Activated T-helper 2 cell treated with anti-CD3 and anti-CD28 coated beads, Interferon-gamma antibody, Interleukin-2, Interleukin-4, amounts not matched to agents 10 μg/mL and 5 μg/mL and 100 μg/mL, durations not matched to agents 14 hours and 24 hours and 36 hours (primary cell): Measurements from ENCODE around the gene DYNC1LI2. TPM values are rescaled to one million over a fixed set of nuclear protein-coding genes. Genes with fewer than 3 reads are reported as not detected.
"Not testable (repeated sequence)": the region's sequence is repeated elsewhere in the genome, so short reads cannot be mapped to it uniquely, and the experiment has no call there.

Experiments
- DNase-seq: peaks from one replicate; pipeline ENCODE4 v3.0.0; 2021; ENCODE audit warnings: low spot score
- H3K27ac Mint-ChIP-seq: one replicate; pipeline ENCODE4 v1.8.0; 2021; ENCODE audit warnings: mixed read lengths
- H3K27me3 Mint-ChIP-seq: one replicate; pipeline ENCODE4 v1.8.0; 2021; ENCODE audit warnings: low read depth, mixed read lengths
- H3K36me3 Mint-ChIP-seq: one replicate; pipeline ENCODE4 v1.8.0; 2021; ENCODE audit warnings: low read depth, mixed read lengths
- H3K4me1 Mint-ChIP-seq: one replicate; pipeline ENCODE4 v1.8.0; 2021; ENCODE audit warnings: low read depth, mixed read lengths
- H3K4me3 Mint-ChIP-seq: one replicate; pipeline ENCODE4 v1.8.0; 2021; ENCODE audit warnings: low read depth, mild to moderate bottlenecking, moderate library complexity, mixed read lengths
- H3K9me3 Mint-ChIP-seq: one replicate; pipeline ENCODE4 v1.8.0; 2021; ENCODE audit warnings: mixed read lengths
- intact Hi-C: fragments of 100-400 bp; cut with micrococcal nuclease; formaldehyde crosslinking; loops from one replicate; pipeline ENCODE4 v1.15.1; 2023
- total RNA-seq: library from RNA; stranded (reverse); gene quantifications from 2 replicates; pipeline ENCODE4 v1.2.3, GENCODE V29; 2022

Gene DYNC1LI2
- total RNA-seq, result 54.6 and 62.7 TPM in 2 replicates

DNA sequence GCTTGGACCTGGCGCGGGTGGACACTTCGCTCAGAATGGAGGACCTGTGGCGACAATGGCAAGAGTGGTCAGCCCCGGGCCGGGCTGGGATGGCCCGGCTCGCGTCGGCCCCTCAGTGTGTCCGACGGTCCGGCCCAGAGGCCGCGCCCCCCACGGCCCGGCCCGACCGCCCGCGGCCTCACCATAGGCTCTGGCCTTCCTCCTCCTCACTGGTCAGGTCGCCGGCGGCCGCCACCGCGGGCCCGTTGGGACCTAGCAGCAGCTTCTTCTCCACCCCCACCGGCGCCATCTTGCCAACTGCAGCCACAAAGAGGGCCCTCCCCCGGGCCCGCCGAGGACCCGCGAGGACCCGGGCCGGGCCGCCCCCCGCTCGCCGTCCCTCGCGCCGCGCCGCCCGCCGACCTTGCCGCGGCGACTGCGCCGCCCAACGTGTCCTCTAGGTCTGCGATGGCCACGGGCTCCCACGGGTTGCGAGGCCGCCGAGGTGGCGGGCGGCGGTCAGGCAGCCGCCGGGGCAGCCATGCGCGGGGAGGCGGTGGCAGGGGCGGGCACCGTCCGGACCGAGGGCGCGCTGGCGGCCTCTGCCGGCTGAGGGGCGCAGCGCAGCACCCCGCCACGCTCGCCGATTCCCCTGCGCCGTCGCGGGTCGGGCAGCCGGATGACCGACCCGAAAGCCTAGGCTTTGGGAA lies at the start of gene DYNC1LI2:
DYNC1LI2 (minus strand) TSS at position 307 of the 689 bp plus-strand sequence; CDS start at position 289, 18 bp downstream.
- intact Hi-C loops, result loop anchor here (5.0 kb wide), 1 partner anchor 344 kb away; no protein-coding TSS in a partner anchor
- Mint-ChIP-seq H3K4me3 (peak within 1 kb of the TSS; percentile 85), H3K27ac (peak within 1 kb of the TSS; percentile 88), H3K4me1 (peaks cover 35% of the 10 kb centered on the region), H3K27me3 (peaks cover 26% of the 10 kb centered on the region), H3K9me3 (no peaks in the 10 kb centered on the region), H3K36me3 (peaks cover 33% of the 10 kb centered on the region)
- DNase-seq, result peak; percentile 76

- no peak for DNase-seq
- Mint-ChIP-seq H3K9me3 (no peaks in the 10 kb centered on the region), H3K4me3 (no peak overlapping the region), H3K27me3 (no peaks in the 10 kb centered on the region), H3K27ac (no peak overlapping the region), H3K4me1 (no peaks in the 10 kb centered on the region), H3K36me3 (peaks cover 26% of the 10 kb centered on the region)
- intact Hi-C loops, result no loop called here
Observed at GRCh38 chr16:66800856-66801255, 49.4 kb upstream of the DYNC1LI2 start.

- Mint-ChIP-seq H3K4me3 (no peak overlapping the region), H3K27ac (no peak overlapping the region), H3K36me3 (no peaks in the 10 kb centered on the region), H3K27me3 (peaks cover 1% of the 10 kb centered on the region), H3K4me1 (no peaks in the 10 kb centered on the region), H3K9me3 (no peaks in the 10 kb centered on the region)
- intact Hi-C loops, result no loop called here
- DNase-seq, result no peak
Observed at GRCh38 chr16:66798161-66798560, 46.8 kb upstream of the DYNC1LI2 start.

DNA sequence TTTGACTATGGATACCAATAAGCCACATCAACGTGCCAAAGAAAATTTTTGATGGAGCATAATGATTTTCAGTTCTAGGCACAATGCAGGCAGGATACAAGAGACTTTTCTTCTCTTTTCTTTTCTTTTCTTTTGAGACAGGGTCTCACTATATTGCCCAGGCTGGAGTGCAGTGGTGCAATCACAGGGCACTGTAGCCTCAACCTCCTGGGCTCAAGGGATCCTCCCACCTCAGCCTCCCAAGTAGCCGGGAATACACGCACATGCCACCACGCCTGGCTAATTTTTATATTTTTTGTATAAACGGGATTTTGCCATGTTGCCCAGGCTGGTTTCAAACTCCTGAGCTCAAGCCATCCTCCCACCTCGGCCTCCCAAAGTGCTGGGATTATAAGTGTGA lies 42.6 kb upstream of the DYNC1LI2 start:
- H3K27ac Mint-ChIP-seq, H3K4me1 Mint-ChIP-seq, H3K9me3 Mint-ChIP-seq, H3K36me3 Mint-ChIP-seq, DNase-seq, intact Hi-C loops, H3K4me3 Mint-ChIP-seq: not testable (repeated sequence)
- H3K27me3 Mint-ChIP-seq, result peaks cover 14% of the 10 kb centered on the region

DNA sequence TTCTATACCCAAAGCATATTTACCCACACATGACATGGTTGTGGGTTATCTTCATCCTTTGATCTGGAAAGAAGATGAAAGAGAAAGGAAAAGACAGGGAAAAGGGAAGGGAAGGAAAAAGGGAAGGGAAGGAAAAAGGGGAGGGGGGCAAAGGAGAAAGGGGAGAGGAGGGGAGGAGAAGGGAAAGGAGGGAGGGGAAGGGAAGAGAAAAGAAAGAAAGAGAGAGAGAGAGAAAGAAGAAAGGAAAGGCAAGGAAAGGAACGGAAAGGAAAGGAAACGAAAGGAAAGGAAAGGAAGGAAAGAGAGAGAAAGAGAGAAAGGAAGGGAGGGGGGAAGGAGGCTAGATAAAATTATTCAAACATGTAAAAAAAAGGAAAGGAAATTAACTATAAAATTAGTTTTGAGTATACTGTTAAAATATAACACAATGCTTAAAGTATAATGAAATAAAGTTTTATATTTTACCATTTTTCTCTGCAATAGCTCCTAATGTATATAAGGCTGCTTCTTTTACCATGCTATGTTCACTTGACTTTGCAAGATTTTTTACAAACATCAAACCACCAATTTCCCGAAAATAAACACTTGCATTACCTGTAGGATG lies 38.8 kb upstream of the DYNC1LI2 start:
- intact Hi-C loops, result no loop called here

DNA sequence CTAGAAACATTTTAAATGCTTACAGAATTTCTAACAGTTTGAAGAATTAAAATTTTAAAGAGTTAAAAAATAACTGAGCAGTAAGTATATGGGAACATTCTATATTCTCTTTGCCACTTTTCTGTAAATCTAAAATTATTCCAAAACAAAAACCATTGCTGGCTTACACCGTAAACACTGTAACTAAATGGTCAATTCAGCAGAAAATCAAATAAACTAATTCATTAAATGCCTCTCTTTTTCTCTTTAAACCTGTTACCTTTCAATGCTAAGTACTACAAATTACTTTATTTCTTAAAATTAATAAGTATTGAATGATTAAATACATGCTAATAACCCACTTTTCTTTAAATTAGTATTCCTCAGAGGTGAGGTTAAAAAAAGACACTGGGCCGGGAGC lies 36.0 kb upstream of the DYNC1LI2 start:
- intact Hi-C loops, result no loop called here
- Mint-ChIP-seq H3K27ac (no peak overlapping the region), H3K36me3 (no peaks in the 10 kb centered on the region), H3K4me1 (no peaks in the 10 kb centered on the region), H3K27me3 (peaks cover 13% of the 10 kb centered on the region), H3K4me3 (no peak overlapping the region), H3K9me3 (no peaks in the 10 kb centered on the region)
- DNase-seq, result no peak

More for the DNA sequence above, 38.8 kb upstream of the DYNC1LI2 start:
- Mint-ChIP-seq H3K4me1 (no peaks in the 10 kb centered on the region), H3K4me3 (no peak overlapping the region), H3K27me3 (peaks cover 13% of the 10 kb centered on the region), H3K36me3 (no peaks in the 10 kb centered on the region), H3K27ac (no peak overlapping the region), H3K9me3 (no peaks in the 10 kb centered on the region)
- no peak for DNase-seq

GRCh38 chr16:66786551-66786950 lies 35.1 kb upstream of the DYNC1LI2 start:
- no peak overlapping the region for H3K4me3 Mint-ChIP-seq
- H3K36me3 Mint-ChIP-seq, result no peaks in the 10 kb centered on the region
- no peaks in the 10 kb centered on the region for H3K9me3 Mint-ChIP-seq
- H3K27ac Mint-ChIP-seq, result no peak overlapping the region
- no peaks in the 10 kb centered on the region for H3K4me1 Mint-ChIP-seq
- intact Hi-C loops, result no loop called here
- H3K27me3 Mint-ChIP-seq, result peaks cover 9% of the 10 kb centered on the region
- no peak for DNase-seq

GRCh38 chr16:66776457-66776856 lies 25.0 kb upstream of the DYNC1LI2 start:
- no peaks in the 10 kb centered on the region for H3K36me3 Mint-ChIP-seq
- H3K4me3 Mint-ChIP-seq, result no peak overlapping the region
- no peaks in the 10 kb centered on the region for H3K9me3 Mint-ChIP-seq
- DNase-seq, result no peak
- no peak overlapping the region for H3K27ac Mint-ChIP-seq
- H3K27me3 Mint-ChIP-seq, result no peaks in the 10 kb centered on the region
- H3K4me1 Mint-ChIP-seq, result no peaks in the 10 kb centered on the region
- intact Hi-C loops, result no loop called here

- H3K27ac Mint-ChIP-seq, result no peak overlapping the region
- H3K9me3 Mint-ChIP-seq, result no peaks in the 10 kb centered on the region
- no peak overlapping the region for H3K4me3 Mint-ChIP-seq
- no peak for DNase-seq
- intact Hi-C loops, result no loop called here
- H3K4me1 Mint-ChIP-seq, result no peaks in the 10 kb centered on the region
- no peaks in the 10 kb centered on the region for H3K27me3 Mint-ChIP-seq
- H3K36me3 Mint-ChIP-seq, result no peaks in the 10 kb centered on the region
Observed at GRCh38 chr16:66774981-66775380, 23.6 kb upstream of the DYNC1LI2 start.

DNA sequence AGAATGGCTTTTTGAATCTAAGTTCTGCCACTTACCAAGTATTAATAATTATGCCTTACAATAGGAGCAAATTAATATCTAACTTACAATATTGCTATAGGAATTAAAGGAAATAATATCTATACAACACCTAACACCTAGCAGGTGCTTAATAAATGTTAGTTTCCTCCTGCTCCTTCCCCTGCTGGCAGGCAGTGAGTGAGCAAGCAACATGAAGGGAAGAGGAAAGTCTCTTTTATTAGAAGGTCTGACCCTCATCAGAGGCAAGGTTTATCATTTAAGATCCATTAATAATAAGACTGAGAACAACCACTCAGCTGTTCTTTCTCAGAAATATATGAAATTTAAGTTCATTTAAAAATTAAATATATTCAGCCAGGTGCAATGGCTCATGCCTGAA lies 6.7 kb upstream of the DYNC1LI2 start:
- no peak for DNase-seq
- intact Hi-C loops, result no loop called here
- Mint-ChIP-seq H3K36me3 (no peaks in the 10 kb centered on the region), H3K27ac (no peak overlapping the region), H3K9me3 (no peaks in the 10 kb centered on the region), H3K27me3 (peaks cover 27% of the 10 kb centered on the region), H3K4me1 (no peaks in the 10 kb centered on the region), H3K4me3 (no peak overlapping the region)

GRCh38 chr16:66754819-66755218 lies 3.4 kb upstream of the DYNC1LI2 start:
- H3K4me1 Mint-ChIP-seq, result peaks cover 14% of the 10 kb centered on the region
- peaks cover 6% of the 10 kb centered on the region for H3K36me3 Mint-ChIP-seq
- no peaks in the 10 kb centered on the region for H3K9me3 Mint-ChIP-seq
- H3K27ac Mint-ChIP-seq, result no peak overlapping the region
- no peak overlapping the region for H3K4me3 Mint-ChIP-seq
- intact Hi-C loops, result loop anchor here (5.0 kb wide), 1 partner anchor 348 kb away; no protein-coding TSS in a partner anchor
- no peak for DNase-seq
- H3K27me3 Mint-ChIP-seq, result peaks cover 35% of the 10 kb centered on the region

GRCh38 chr16:66754211-66754610 lies 2.8 kb upstream of the DYNC1LI2 start:
- Mint-ChIP-seq H3K36me3 (peaks cover 12% of the 10 kb centered on the region), H3K4me3 (no peak overlapping the region), H3K9me3 (no peaks in the 10 kb centered on the region), H3K27ac (no peak overlapping the region), H3K27me3 (peaks cover 35% of the 10 kb centered on the region), H3K4me1 (peaks cover 20% of the 10 kb centered on the region)
- DNase-seq, result no peak
- intact Hi-C loops, result loop anchor here (5.0 kb wide), 1 partner anchor 347 kb away; no protein-coding TSS in a partner anchor

GRCh38 chr16:66752958-66753357 lies 1.5 kb upstream of the DYNC1LI2 start:
- Mint-ChIP-seq H3K4me3 (no peak overlapping the region), H3K36me3 (peaks cover 22% of the 10 kb centered on the region), H3K27me3 (peaks cover 31% of the 10 kb centered on the region), H3K4me1 (peaks cover 27% of the 10 kb centered on the region), H3K27ac (no peak overlapping the region), H3K9me3 (no peaks in the 10 kb centered on the region)
- DNase-seq, result no peak
- intact Hi-C loops, result loop anchor here (5.0 kb wide), 1 partner anchor 346 kb away; no protein-coding TSS in a partner anchor
